K562 (cell line): ENCODE data around the gene GOLGA2. TPM values are rescaled to one million over a fixed set of nuclear protein-coding genes. Genes with fewer than 3 reads are reported as not detected.

ENCODE experiments used
- CCAR2 ChIP-seq: fragments of 200-400 bp; formaldehyde crosslinking; IDR thresholded peaks from 2 replicates; pipeline ENCODE4 v1.6.1; 2017; ENCODE audit warnings: mild to moderate bottlenecking, low read depth, low read length
- E2F3 ChIP-seq: fragments of 250-450 bp; sonication (Bioruptor Pico); IDR thresholded peaks from 2 replicates; pipeline ENCODE4 v1.4.0; 2020; ENCODE audit warnings: mild to moderate bottlenecking
- ERF ChIP-seq: fragments of 450-650 bp; formaldehyde crosslinking; IDR thresholded peaks from 2 replicates; pipeline ENCODE4 v1.4.0; 2020; ENCODE audit warnings: mild to moderate bottlenecking, mixed read lengths
- ETV5 ChIP-seq: sonication (generic); formaldehyde crosslinking; IDR thresholded peaks from 2 replicates; pipeline ENCODE4 v1.4.0; 2020; ENCODE audit warnings: low read depth, mild to moderate bottlenecking, missing genetic modification reagents
- HMG20A ChIP-seq: fragments of 450-650 bp; formaldehyde crosslinking; conservative IDR thresholded peaks from 2 replicates; pipeline ENCODE4 v1.4.0; 2020; ENCODE audit warnings: mild to moderate bottlenecking, mixed read lengths
- JUNB ChIP-seq: fragments of 450-650 bp; formaldehyde crosslinking; conservative IDR thresholded peaks from 2 replicates; pipeline ENCODE4 v1.4.0; 2020; ENCODE audit warnings: mild to moderate bottlenecking
- KLF6 ChIP-seq: fragments of 250-450 bp; sonication (Bioruptor Pico); IDR thresholded peaks from 2 replicates; pipeline ENCODE4 v1.4.0; 2020; ENCODE audit warnings: mild to moderate bottlenecking, moderate library complexity, borderline replicate concordance
- RBM15 ChIP-seq: fragments of 200-400 bp; formaldehyde crosslinking; IDR thresholded peaks from 2 replicates; pipeline ENCODE4 v1.6.1; 2018; ENCODE audit warnings: mild to moderate bottlenecking, low read length, moderate library complexity; ENCODE audit not compliant: insufficient read depth
- SAFB2 ChIP-seq: fragments of 200-400 bp; formaldehyde crosslinking; IDR thresholded peaks from 2 replicates; pipeline ENCODE4 v1.6.1; 2018; ENCODE audit warnings: borderline replicate concordance, low read length, low read depth, moderate library complexity; ENCODE audit not compliant: severe bottlenecking
- SMAD1 ChIP-seq: fragments of 150-350 bp; IDR thresholded peaks from 2 replicates; pipeline ENCODE4 v1.6.1; 2014; ENCODE audit warnings: low read length, low read depth; ENCODE audit not compliant: partially characterized antibody
- TBL1XR1 ChIP-seq, 2 experiments: IDR thresholded peaks; 2 replicates each; pipeline ENCODE4 v1.6.1; 2012; ENCODE audit warnings: improper control_type of control experiment in 2 of 2, low read length in 2 of 2, mild to moderate bottlenecking in 1 of 2
- ZNF384 ChIP-seq: IDR thresholded peaks from 2 replicates; pipeline ENCODE4 v1.6.1; 2012; ENCODE audit warnings: low read depth, low read length, improper control_type of control experiment
- ZSCAN32 ChIP-seq: fragments of 450-650 bp; formaldehyde crosslinking; IDR thresholded peaks from 2 replicates; pipeline ENCODE4 v1.4.0; 2020; ENCODE audit warnings: mild to moderate bottlenecking, moderate library complexity
- polyA plus RNA-seq, 8 experiments: library from polyadenylated mRNA; depleted of rRNA in 4 of 8; stranded (reverse) in 5 of 8; unstranded in 3 of 8; fragments of >200 nt; fragmentation: Nextera tagmentation in 2 of 8; fragmentation: Illumina TruSeq in 1 of 8; extraction: Ambion mirVana in 2 of 8; extraction: Trizol in 1 of 8; gene quantifications; 2 replicates each; pipeline versions ENCODE4 v1.2.1 to v1.2.3, GENCODE V29; 2011 to 2014; ENCODE audit warnings: inconsistent platforms in 1 of 8, missing spikeins in 1 of 8
- total RNA-seq, 7 experiments: library from RNA; depleted of rRNA in 6 of 7; stranded (reverse); fragments of >200 nt in 6 of 7; fragmentation: Illumina TruSeq in 2 of 7; extraction: Trizol in 2 of 7; gene quantifications; 2 replicates each; pipeline versions ENCODE4 v1.2.1 to v1.2.3, GENCODE V29; 2011 to 2021; ENCODE audit warnings: low replicate concordance in 1 of 7
- TF ChIP-seq, protein P1 (sequence below), 2 experiments: fragments of 450-650 bp in 1 of 2; IDR thresholded peaks; 2 replicates each; pipeline ENCODE4 v1.6.1; 2011 to 2017; ENCODE audit warnings: low read depth in 2 of 2, antibody characterized with exemption in 1 of 2, borderline replicate concordance in 1 of 2, low read length in 1 of 2, mild to moderate bottlenecking in 1 of 2, mixed read lengths in 1 of 2; ENCODE audit not compliant: control insufficient read depth in 1 of 2
- TF ChIP-seq, protein P2 (sequence below): fragments of 450-650 bp; formaldehyde crosslinking; IDR thresholded peaks from 2 replicates; pipeline ENCODE4 v1.4.0; 2020; ENCODE audit warnings: mild to moderate bottlenecking, moderate library complexity
- TF ChIP-seq, protein P3 (sequence below): fragments of 250-450 bp; sonication (Bioruptor Pico); IDR thresholded peaks from 2 replicates; pipeline ENCODE4 v1.9.0; 2021; ENCODE audit warnings: mild to moderate bottlenecking
- TF ChIP-seq, protein P4 (sequence below): fragments of 450-650 bp; IDR thresholded peaks from 2 replicates; pipeline ENCODE4 v1.6.1; 2017; ENCODE audit warnings: antibody characterized with exemption
- TF ChIP-seq, protein P5 (sequence below): sonication (generic); formaldehyde crosslinking; IDR thresholded peaks from 2 replicates; pipeline ENCODE4 v1.8.1; 2023; ENCODE audit warnings: mild to moderate bottlenecking, missing genetic modification reagents, moderate library complexity

GOLGA2 gene
- total and polyA plus RNA-seq, 9 of the 15 experiments (the other 6 are each of a cell fraction or from before 2014, with no cell fraction given), result 15.7 to 138 (median 76.0) TPM

DNA sequence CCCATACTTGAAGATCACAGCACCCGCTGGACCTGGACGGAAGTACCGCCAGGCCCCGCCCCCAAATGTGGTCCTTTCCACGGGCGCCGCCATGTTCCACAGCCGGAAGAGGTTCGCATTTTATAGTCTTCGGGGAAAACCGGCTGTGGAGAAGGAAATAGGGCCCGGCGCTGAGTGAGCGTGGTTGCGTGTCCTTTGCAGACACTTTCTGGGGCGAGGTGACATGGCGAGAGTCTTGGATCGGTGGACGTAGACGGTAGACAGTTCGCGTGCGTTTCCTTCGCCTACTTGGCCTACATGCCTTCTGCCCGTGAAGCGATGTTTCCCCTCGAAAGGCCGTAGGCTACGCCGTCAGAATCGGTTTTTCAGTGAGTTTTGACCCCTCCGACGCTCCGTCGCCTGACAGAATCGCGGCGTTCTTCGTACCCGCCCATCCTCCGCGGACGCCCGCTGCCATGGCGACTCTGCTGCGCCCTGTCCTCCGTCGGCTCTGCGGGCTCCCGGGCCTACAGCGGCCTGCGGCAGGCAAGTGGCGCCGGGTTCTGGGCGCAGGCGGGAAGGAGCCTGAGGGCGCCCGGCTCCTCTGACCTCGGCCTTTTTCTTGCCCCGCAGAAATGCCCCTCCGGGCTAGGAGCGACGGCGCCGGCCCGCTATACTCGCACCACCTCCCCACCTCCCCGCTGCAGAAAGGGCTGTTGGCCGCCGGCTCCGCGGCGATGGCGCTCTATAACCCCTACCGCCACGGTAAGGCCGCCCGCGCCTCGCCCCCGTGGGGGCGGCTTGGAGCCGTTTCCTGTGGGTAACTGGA, 46.8 kb upstream of the GOLGA2 start, which contains the start of the genes COQ4 and TRUB2 (continued):
- TF ChIP-seq, protein P1, sequence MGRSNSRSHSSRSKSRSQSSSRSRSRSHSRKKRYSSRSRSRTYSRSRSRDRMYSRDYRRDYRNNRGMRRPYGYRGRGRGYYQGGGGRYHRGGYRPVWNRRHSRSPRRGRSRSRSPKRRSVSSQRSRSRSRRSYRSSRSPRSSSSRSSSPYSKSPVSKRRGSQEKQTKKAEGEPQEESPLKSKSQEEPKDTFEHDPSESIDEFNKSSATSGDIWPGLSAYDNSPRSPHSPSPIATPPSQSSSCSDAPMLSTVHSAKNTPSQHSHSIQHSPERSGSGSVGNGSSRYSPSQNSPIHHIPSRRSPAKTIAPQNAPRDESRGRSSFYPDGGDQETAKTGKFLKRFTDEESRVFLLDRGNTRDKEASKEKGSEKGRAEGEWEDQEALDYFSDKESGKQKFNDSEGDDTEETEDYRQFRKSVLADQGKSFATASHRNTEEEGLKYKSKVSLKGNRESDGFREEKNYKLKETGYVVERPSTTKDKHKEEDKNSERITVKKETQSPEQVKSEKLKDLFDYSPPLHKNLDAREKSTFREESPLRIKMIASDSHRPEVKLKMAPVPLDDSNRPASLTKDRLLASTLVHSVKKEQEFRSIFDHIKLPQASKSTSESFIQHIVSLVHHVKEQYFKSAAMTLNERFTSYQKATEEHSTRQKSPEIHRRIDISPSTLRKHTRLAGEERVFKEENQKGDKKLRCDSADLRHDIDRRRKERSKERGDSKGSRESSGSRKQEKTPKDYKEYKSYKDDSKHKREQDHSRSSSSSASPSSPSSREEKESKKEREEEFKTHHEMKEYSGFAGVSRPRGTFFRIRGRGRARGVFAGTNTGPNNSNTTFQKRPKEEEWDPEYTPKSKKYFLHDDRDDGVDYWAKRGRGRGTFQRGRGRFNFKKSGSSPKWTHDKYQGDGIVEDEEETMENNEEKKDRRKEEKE (IDR thresholded peaks at IDR 0.05; ENCODE audit: borderline replicate concordance in 1 of 2, control insufficient read depth in 1 of 2, low read depth in 2 of 2, low read length in 1 of 2), result no peak
- TF ChIP-seq RBM15 (0 out of 2 replicates have a peak, but pooled peaks have one; percentile 68), SAFB2 (no peak), E2F3 (CRISPR knock-in tag) (peak; percentile 44; the same call in 1 of the 2 replicates), SMAD1 (peak; percentile 54), ERF (CRISPR knock-in tag) (peak; percentile 52), JUNB (CRISPR knock-in tag) (0 out of 2 replicates have a peak, but pooled peaks have one; percentile 7), ZNF384 (0 out of 2 replicates have a peak, but pooled peaks have one; percentile 2), ETV5 (CRISPR knock-in tag) (no peak), HMG20A (CRISPR knock-in tag) (0 out of 2 replicates have a peak, but pooled peaks have one; percentile 24), CCAR2 (0 out of 2 replicates have a peak, but pooled peaks have one; percentile 28), KLF6 (CRISPR knock-in tag) (peak; percentile 89; the same call in 1 of the 2 replicates), ZSCAN32 (CRISPR knock-in tag) (peak; percentile 73), TBL1XR1 (IDR thresholded peaks at IDR 0.05; ENCODE audit: low read length in 2 of 2) (peak; percentile 78 to 88; a peak in 3 of 4 replicates)
- TF ChIP-seq, protein P2, sequence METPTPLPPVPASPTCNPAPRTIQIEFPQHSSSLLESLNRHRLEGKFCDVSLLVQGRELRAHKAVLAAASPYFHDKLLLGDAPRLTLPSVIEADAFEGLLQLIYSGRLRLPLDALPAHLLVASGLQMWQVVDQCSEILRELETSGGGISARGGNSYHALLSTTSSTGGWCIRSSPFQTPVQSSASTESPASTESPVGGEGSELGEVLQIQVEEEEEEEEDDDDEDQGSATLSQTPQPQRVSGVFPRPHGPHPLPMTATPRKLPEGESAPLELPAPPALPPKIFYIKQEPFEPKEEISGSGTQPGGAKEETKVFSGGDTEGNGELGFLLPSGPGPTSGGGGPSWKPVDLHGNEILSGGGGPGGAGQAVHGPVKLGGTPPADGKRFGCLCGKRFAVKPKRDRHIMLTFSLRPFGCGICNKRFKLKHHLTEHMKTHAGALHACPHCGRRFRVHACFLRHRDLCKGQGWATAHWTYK (CRISPR knock-in tag), result peak; percentile 91
- TF ChIP-seq, protein P3, sequence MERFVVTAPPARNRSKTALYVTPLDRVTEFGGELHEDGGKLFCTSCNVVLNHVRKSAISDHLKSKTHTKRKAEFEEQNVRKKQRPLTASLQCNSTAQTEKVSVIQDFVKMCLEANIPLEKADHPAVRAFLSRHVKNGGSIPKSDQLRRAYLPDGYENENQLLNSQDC (CRISPR knock-in tag), result peak; percentile 21
- TF ChIP-seq, protein P4, sequence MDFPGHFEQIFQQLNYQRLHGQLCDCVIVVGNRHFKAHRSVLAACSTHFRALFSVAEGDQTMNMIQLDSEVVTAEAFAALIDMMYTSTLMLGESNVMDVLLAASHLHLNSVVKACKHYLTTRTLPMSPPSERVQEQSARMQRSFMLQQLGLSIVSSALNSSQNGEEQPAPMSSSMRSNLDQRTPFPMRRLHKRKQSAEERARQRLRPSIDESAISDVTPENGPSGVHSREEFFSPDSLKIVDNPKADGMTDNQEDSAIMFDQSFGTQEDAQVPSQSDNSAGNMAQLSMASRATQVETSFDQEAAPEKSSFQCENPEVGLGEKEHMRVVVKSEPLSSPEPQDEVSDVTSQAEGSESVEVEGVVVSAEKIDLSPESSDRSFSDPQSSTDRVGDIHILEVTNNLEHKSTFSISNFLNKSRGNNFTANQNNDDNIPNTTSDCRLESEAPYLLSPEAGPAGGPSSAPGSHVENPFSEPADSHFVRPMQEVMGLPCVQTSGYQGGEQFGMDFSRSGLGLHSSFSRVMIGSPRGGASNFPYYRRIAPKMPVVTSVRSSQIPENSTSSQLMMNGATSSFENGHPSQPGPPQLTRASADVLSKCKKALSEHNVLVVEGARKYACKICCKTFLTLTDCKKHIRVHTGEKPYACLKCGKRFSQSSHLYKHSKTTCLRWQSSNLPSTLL, result no peak
- TF ChIP-seq, protein P5, sequence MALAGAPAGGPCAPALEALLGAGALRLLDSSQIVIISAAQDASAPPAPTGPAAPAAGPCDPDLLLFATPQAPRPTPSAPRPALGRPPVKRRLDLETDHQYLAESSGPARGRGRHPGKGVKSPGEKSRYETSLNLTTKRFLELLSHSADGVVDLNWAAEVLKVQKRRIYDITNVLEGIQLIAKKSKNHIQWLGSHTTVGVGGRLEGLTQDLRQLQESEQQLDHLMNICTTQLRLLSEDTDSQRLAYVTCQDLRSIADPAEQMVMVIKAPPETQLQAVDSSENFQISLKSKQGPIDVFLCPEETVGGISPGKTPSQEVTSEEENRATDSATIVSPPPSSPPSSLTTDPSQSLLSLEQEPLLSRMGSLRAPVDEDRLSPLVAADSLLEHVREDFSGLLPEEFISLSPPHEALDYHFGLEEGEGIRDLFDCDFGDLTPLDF (CRISPR knock-in tag), result peak; percentile 87; the same call in 1 of the 2 replicates
